Neural cell (in vitro differentiated cells): Measurements from ENCODE around the gene TPSG1. TPM values are rescaled to one million over a fixed set of nuclear protein-coding genes. Genes with fewer than 3 reads are reported as not detected.
"Not testable (repeated sequence)": the region's sequence is repeated elsewhere in the genome, so short reads cannot be mapped to it uniquely, and the experiment has no call there.

Source experiments
- H2AFZ ChIP-seq: fragments of 200-600, 300-800 bp; sonication (generic), shearing (Covaris generic); 2 replicates; pipeline ENCODE4 v1.6.0; 2014; ENCODE audit warnings: low read depth, mild to moderate bottlenecking, antibody characterized with exemption, low read length, moderate library complexity
- H3F3A ChIP-seq: fragments of 200-600 bp; shearing (Covaris generic); 2 replicates; pipeline ENCODE4 v1.6.1; 2016; ENCODE audit warnings: mild to moderate bottlenecking, moderate library complexity, mixed read lengths, antibody characterized with exemption, low read length; ENCODE audit not compliant: insufficient read depth, poor library complexity, severe bottlenecking
- H3K27ac ChIP-seq: fragments of 200-600, 300-800 bp; sonication (generic), shearing (Covaris generic); 2 replicates; pipeline ENCODE4 v1.5.1; 2014; ENCODE audit warnings: mild to moderate bottlenecking, low read length, moderate library complexity
- H3K27me3 ChIP-seq: fragments of 300-800, 200-600 bp; sonication (generic), shearing (Covaris generic); 2 replicates; pipeline ENCODE4 v1.6.0; 2014; ENCODE audit warnings: mild to moderate bottlenecking, low read depth, low read length, moderate library complexity; ENCODE audit not compliant: insufficient read depth
- H3K36me3 ChIP-seq: fragments of 300-800, 200-600 bp; sonication (generic), shearing (Covaris generic); 2 replicates; pipeline ENCODE4 v1.5.1; 2014; ENCODE audit warnings: mild to moderate bottlenecking, antibody characterized with exemption, low read length, moderate library complexity; ENCODE audit not compliant: insufficient read depth
- H3K4me2 ChIP-seq: fragments of 300-800, 200-600 bp; sonication (generic), shearing (Covaris generic); 2 replicates; pipeline ENCODE4 v1.6.0; 2014; ENCODE audit warnings: mild to moderate bottlenecking, low read length
- H3K4me3 ChIP-seq: fragments of 300-800, 200-600 bp; sonication (generic), shearing (Covaris generic); 2 replicates; pipeline ENCODE4 v1.5.1; 2014; ENCODE audit warnings: mild to moderate bottlenecking, low read length, moderate library complexity
- H3K79me2 ChIP-seq: fragments of 200-600 bp; shearing (Covaris generic); replicated peaks from 2 replicates; pipeline ENCODE4 v1.6.0; 2014; ENCODE audit warnings: mild to moderate bottlenecking, low read length, moderate library complexity; ENCODE audit not compliant: insufficient read depth
- H3K9ac ChIP-seq: fragments of 300-800, 200-600 bp; sonication (generic), shearing (Covaris generic); 2 replicates; pipeline ENCODE4 v1.6.1; 2016; ENCODE audit warnings: mild to moderate bottlenecking, low read length, mixed read lengths
- H3K9me2 ChIP-seq: fragments of 200-600 bp; shearing (Covaris generic); 2 replicates; pipeline ENCODE4 v1.6.1; 2016; ENCODE audit warnings: mild to moderate bottlenecking, low read length, mixed read lengths; ENCODE audit not compliant: insufficient read depth
- H3K9me3 ChIP-seq: fragments of 200-600, 300-800 bp; sonication (generic), shearing (Covaris generic); 2 replicates; pipeline ENCODE4 v1.6.1; 2016; ENCODE audit warnings: mild to moderate bottlenecking, mixed run types, low read length, moderate library complexity, mixed read lengths
- H4K20me1 ChIP-seq: fragments of 200-600 bp; shearing (Covaris generic); 2 replicates; pipeline ENCODE4 v1.6.1; 2016; ENCODE audit warnings: mild to moderate bottlenecking, mixed run types; ENCODE audit not compliant: insufficient read depth
- EP300 ChIP-seq: fragments of 450-650 bp; conservative IDR thresholded peaks from 2 replicates; pipeline ENCODE4 v1.6.1; 2014; ENCODE audit warnings: antibody characterized with exemption, mild to moderate bottlenecking, moderate library complexity; ENCODE audit not compliant: poor library complexity, severe bottlenecking
- EZH2 ChIP-seq: fragments of 200-600, 300-800 bp; shearing (Covaris generic), sonication (generic); IDR thresholded peaks from 2 replicates; pipeline ENCODE4 v1.6.1; 2014; ENCODE audit warnings: antibody characterized with exemption, low read length, borderline replicate concordance, mild to moderate bottlenecking; ENCODE audit not compliant: insufficient read depth, poor library complexity, severe bottlenecking
- MXI1 ChIP-seq: fragments of 450-650 bp; conservative IDR thresholded peaks from 2 replicates; pipeline ENCODE4 v1.6.1; 2014; ENCODE audit warnings: antibody characterized with exemption, mild to moderate bottlenecking; ENCODE audit not compliant: poor library complexity, severe bottlenecking
- POLR2AphosphoS5 ChIP-seq: IDR thresholded peaks from 2 replicates; pipeline ENCODE4 v1.6.1; 2012
- RAD21 ChIP-seq: fragments of 450-650 bp; conservative IDR thresholded peaks from 2 replicates; pipeline ENCODE4 v1.6.1; 2014; ENCODE audit warnings: antibody characterized with exemption, mild to moderate bottlenecking, moderate library complexity
- REST ChIP-seq: IDR thresholded peaks from 2 replicates; pipeline ENCODE4 v1.6.1; 2012; ENCODE audit warnings: borderline replicate concordance
- SMC3 ChIP-seq: fragments of 450-650 bp; conservative IDR thresholded peaks from 2 replicates; pipeline ENCODE4 v1.6.1; 2014; ENCODE audit warnings: antibody characterized with exemption, mild to moderate bottlenecking, moderate library complexity; ENCODE audit not compliant: poor library complexity
- TAF1 ChIP-seq: IDR thresholded peaks from 2 replicates; pipeline ENCODE4 v1.6.1; 2012; ENCODE audit warnings: low read depth
- polyA plus RNA-seq: library from polyadenylated mRNA; depleted of rRNA; stranded (reverse); fragments of >200 nt; gene quantifications from 2 replicates; pipeline ENCODE4 v1.2.3, GENCODE V29; 2014
- TF ChIP-seq, protein P1 (sequence below): fragments of 450-650 bp; IDR thresholded peaks from 2 replicates; pipeline ENCODE4 v1.5.1; 2014; ENCODE audit warnings: antibody characterized with exemption, mild to moderate bottlenecking, moderate library complexity; ENCODE audit not compliant: poor library complexity, severe bottlenecking

Gene TPSG1
- polyA plus RNA-seq, 1 donor from 2014 or later: not detected

DNA sequence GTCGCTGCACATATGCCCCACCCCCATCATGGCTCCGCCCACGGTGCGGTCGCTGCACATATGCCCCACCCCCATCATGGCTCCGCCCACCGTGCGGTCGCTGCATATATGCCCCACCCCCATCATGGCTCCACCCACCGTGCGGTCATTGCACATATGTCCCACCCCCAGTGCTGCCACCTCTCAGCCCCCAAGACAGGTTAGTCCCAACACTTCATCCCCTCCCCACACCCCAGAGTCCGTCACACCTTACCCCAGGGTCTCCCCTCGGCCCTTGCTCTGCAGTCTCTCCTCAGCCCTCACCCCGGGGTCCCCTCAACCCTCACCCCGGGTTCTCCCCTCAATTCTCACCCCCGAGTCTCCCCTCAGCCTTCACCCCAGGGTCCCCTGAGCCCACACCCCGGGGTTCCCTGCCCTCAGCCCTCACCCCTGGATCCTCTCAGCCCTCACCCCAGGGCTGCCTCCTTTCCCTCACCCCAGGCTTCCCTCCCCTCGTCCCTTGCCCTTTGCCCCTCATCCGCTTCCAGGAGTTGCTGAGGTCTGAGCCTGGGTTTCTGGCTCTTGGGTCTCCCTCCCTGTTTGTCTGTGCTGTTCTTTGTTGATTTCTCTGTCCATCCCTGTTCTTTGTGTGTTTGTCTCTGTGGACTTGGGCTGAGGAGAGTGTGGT lies 25.6 kb downstream of the TPSG1 start:
- no peaks in the 10 kb centered on the region for H3F3A ChIP-seq
- H3K9me3 ChIP-seq: no peaks in the 10 kb centered on the region
- H3K4me3 ChIP-seq: no peak overlapping the region
- no peaks in the 10 kb centered on the region for H3K36me3 ChIP-seq
- TF ChIP-seq MXI1 (no peak), RAD21 (no peak), EZH2 (no peak), POLR2AphosphoS5 (no peak), TAF1 (no peak), REST (no peak), EP300 (no peak), SMC3 (no peak)
- TF ChIP-seq, protein P1, sequence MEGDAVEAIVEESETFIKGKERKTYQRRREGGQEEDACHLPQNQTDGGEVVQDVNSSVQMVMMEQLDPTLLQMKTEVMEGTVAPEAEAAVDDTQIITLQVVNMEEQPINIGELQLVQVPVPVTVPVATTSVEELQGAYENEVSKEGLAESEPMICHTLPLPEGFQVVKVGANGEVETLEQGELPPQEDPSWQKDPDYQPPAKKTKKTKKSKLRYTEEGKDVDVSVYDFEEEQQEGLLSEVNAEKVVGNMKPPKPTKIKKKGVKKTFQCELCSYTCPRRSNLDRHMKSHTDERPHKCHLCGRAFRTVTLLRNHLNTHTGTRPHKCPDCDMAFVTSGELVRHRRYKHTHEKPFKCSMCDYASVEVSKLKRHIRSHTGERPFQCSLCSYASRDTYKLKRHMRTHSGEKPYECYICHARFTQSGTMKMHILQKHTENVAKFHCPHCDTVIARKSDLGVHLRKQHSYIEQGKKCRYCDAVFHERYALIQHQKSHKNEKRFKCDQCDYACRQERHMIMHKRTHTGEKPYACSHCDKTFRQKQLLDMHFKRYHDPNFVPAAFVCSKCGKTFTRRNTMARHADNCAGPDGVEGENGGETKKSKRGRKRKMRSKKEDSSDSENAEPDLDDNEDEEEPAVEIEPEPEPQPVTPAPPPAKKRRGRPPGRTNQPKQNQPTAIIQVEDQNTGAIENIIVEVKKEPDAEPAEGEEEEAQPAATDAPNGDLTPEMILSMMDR: no peak
- no peak overlapping the region for H3K27ac ChIP-seq
- H3K4me2 ChIP-seq: no peak overlapping the region
- no peak overlapping the region for H3K9ac ChIP-seq
- no peak overlapping the region for H2AFZ ChIP-seq
- no peaks in the 10 kb centered on the region for H3K79me2 ChIP-seq
- no peaks in the 10 kb centered on the region for H3K9me2 ChIP-seq
- H4K20me1 ChIP-seq: no peaks in the 10 kb centered on the region
- H3K27me3 ChIP-seq: no peaks in the 10 kb centered on the region

- not testable (repeated sequence) for H3K4me3 ChIP-seq, H3K4me2 ChIP-seq, H3K79me2 ChIP-seq, H3F3A ChIP-seq, H3K36me3 ChIP-seq, H3K9ac ChIP-seq, H3K27me3 ChIP-seq, H2AFZ ChIP-seq, H4K20me1 ChIP-seq, H3K9me3 ChIP-seq, H3K9me2 ChIP-seq, H3K27ac ChIP-seq
These were observed 26.3 kb downstream of the TPSG1 start for GRCh38 chr16:1198671-1199346.
